Kasumi-1 (cell line): ENCODE measurements around the gene TBC1D10A.

Experiments
- DNase-seq, 2 experiments: peaks; one replicate each; lab custom pipeline; 2025; lab: John Stamatoyannopoulos, UW

Gene TBC1D10A

GRCh38 chr22:30320021-30320556, 6.7 kb downstream of the TBC1D10A start:
- DNase-seq, result no peak

GRCh38 chr22:30318799-30319419, 7.8 kb downstream of the TBC1D10A start:
- no peak for DNase-seq

- no peak for DNase-seq
These were observed 9.0 kb downstream of the TBC1D10A start for GRCh38 chr22:30317778-30318177.

- no peak for DNase-seq
These were observed 10.7 kb downstream of the TBC1D10A start for GRCh38 chr22:30315962-30316576.

GRCh38 chr22:30314915-30315314, 11.8 kb downstream of the TBC1D10A start:
- peak in 1 of 2 experiments; percentile 10 for DNase-seq

GRCh38 chr22:30313527-30314363, 13.0 kb downstream of the TBC1D10A start:
- no peak for DNase-seq

DNA sequence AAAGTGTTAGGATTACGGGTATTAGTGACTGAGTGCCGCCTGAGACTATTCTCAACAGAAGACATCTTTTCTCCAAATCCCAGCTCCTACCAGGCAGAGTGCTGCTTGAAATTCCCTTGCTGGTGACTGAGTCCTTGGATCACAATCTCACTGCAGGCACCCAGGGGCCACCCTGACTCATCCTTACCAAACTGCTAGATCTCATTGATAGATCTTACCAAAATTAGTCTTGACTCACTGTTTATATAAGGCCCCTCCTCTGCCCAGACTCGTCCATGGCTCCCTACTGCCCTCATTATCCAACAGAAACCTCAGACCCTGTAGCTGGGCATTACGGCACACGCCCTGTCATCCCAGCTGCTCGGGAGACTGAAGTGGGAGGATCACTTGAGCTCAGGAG, 14.7 kb downstream of the TBC1D10A start:
- DNase-seq, result no peak

GRCh38 chr22:30310881-30311771, 15.6 kb downstream of the TBC1D10A start:
- DNase-seq, result no peak

GRCh38 chr22:30309951-30310741, 16.6 kb downstream of the TBC1D10A start:
- DNase-seq, result no peak

GRCh38 chr22:30308518-30309230, 18.1 kb downstream of the TBC1D10A start:
- no peak for DNase-seq

DNA sequence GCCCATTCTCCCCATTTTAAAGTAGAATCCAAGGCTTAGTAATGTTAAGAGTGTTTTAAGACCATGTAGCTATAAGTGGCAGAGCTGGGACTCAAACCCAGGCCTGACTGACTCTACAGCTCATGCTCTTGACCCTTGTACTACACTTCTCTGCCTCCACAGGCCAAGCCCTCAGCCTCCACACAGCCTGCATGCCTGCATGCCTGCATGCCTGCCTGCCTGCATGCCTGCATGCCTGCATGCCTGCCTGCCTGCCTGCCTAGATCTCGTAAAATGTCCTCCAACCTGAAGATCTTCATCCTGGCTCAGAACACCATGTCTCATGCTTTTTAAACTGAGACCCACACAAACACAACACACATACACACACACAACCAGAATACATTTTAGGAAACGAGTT, 18.6 kb downstream of the TBC1D10A start:
- DNase-seq, result no peak

- no peak for DNase-seq
These were observed 19.6 kb downstream of the TBC1D10A start for GRCh38 chr22:30307041-30307574.

DNA sequence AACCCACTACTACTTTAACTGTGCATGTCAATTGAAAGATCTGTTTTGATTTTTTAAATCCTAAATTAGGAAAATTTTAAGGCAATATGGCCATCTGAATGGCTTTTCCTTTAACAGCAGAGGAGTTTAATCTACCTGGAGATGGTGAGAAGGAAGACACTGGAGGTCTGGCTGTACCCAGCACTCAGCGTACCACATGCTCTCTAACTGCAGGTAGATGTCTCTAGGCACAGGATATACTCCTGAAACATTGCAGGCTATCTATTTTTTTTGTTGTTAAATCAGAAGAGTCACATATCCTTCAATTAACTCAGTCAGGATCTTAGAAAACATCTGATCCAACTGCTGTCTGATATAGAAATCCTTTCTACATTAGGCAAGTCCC, 20.1 kb downstream of the TBC1D10A start:
- no peak for DNase-seq

GRCh38 chr22:30305906-30306626, 20.7 kb downstream of the TBC1D10A start:
- peak; percentile 56 to 65 for DNase-seq

DNA sequence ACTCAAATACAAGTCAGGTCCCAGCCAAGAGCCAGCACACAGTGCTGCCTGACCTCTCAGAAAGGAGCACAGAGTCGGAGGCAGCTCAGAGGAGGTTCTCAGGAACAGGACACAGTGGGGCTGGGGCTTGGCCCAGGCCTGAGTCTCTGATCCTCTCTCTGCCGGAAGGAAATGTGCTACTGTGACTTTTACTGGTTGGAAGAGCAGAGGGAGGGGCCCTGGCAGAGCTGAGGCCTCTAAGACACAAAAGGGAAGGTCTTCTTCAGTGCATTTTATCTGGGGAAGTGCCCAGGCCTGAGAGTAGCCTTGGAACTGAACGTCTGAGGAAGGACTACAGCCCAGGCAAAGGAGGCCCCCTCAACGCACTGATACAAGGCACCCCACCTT, 21.2 kb downstream of the TBC1D10A start:
- peak; percentile 95 to 96 for DNase-seq

- no peak for DNase-seq
These were observed 22.1 kb downstream of the TBC1D10A start for GRCh38 chr22:30304495-30305244.

- DNase-seq, result no peak
These were observed 24.0 kb downstream of the TBC1D10A start for GRCh38 chr22:30302810-30303138.

DNA sequence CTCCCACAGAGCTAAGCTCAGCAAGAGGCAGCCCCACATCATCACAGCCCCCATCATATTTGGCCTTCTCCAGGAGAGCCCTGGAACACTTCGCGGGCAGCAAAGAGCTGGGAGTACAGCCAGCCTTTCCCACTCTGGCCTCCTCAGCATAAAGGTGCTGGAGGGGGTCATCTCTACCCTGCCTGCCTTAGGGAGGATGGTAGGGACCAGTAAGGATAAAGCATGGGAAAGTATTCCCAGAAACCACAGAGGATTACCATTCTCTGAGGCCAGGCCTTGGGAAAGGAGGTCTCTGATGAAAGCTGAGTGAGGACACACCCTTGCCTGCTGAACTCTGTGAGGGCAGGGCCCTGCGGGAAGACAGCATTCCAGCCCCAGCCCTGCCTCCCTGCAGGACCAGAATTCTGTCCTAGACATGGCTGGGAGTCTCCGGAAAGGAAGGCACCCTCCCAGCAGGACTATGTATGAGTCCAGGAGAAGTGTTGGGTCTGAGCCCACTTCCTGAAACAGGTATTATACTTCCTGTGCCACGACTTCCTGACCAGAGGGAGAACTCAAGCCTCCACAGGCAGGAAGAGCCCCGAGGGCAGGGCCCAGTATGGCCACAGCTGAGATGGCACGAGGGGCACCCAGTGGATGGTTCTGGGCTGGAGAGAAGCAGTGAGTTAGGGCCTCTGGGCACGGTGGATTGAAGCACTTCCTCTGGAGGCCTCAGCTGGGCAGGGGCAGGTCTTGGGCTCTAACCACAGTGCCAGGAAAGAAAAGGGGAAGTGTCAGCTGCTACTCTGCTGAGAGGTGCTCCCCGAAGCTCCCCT, 24.5 kb downstream of the TBC1D10A start:
- DNase-seq, result peak; percentile 91 to 95
